ENCODE measurements around the gene PHC2. TPM values are rescaled to one million over a fixed set of nuclear protein-coding genes. Genes with fewer than 3 reads are reported as not detected.

Gene PHC2
- total and polyA plus RNA-seq, 4 donors, result 51.9 to 111 (median 91.6) TPM

- Histone ChIP-seq H3K9me3 (ENCODE audit: control insufficient read depth, insufficient read depth, low read length) (no peaks in the 10 kb centered on the region), H3K36me3 (ENCODE audit: control insufficient read depth, insufficient read depth, low read length) (peaks cover 63% of the 10 kb centered on the region), H3K4me3 (ENCODE audit: low read depth, low read length) (no peak overlapping the region), H3K27me3 (ENCODE audit: control insufficient read depth, insufficient read depth, low read length) (no peaks in the 10 kb centered on the region), H3K27ac (ENCODE audit: low read depth, low read length) (no peak overlapping the region), H3K4me1 (ENCODE audit: control insufficient read depth, insufficient read depth, low read length) (peaks cover 11% of the 10 kb centered on the region)
- DNase-seq (ENCODE audit: low read depth in 4 of 6, low spot score in 6 of 6), result no peak
- WGBS (ENCODE audit: insufficient coverage), result 91% methylated on average over 6 of the region's 6 CpGs
Measured at GRCh38 chr1:33275195-33275594, 155.7 kb downstream of the PHC2 start.

- no peaks in the 10 kb centered on the region for H3K9me3 ChIP-seq (ENCODE audit: control insufficient read depth, insufficient read depth, low read length)
- no peaks in the 10 kb centered on the region for H3K27me3 ChIP-seq (ENCODE audit: control insufficient read depth, insufficient read depth, low read length)
- no peak for DNase-seq (ENCODE audit: low read depth in 4 of 6, low spot score in 6 of 6)
- peaks cover 11% of the 10 kb centered on the region for H3K4me1 ChIP-seq (ENCODE audit: control insufficient read depth, insufficient read depth, low read length)
- no CpG with 5 or more reads among the region's 1 CpG for WGBS (ENCODE audit: insufficient coverage)
- peaks cover 59% of the 10 kb centered on the region for H3K36me3 ChIP-seq (ENCODE audit: control insufficient read depth, insufficient read depth, low read length)
- H3K27ac ChIP-seq (ENCODE audit: low read depth, low read length), result no peak overlapping the region
- no peak overlapping the region for H3K4me3 ChIP-seq (ENCODE audit: low read depth, low read length)
Measured at GRCh38 chr1:33274446-33274845, 156.4 kb downstream of the PHC2 start.

GRCh38 chr1:33273961-33274371 is 156.9 kb downstream of the PHC2 start:
- WGBS (ENCODE audit: insufficient coverage), result 94% methylated on average over 4 of the region's 7 CpGs

More at GRCh38 chr1:33273961-33274371, 156.9 kb downstream of the PHC2 start:
- H3K4me1 ChIP-seq (ENCODE audit: control insufficient read depth, insufficient read depth, low read length), result peaks cover 14% of the 10 kb centered on the region
- DNase-seq (ENCODE audit: low read depth in 4 of 6, low spot score in 6 of 6), result no peak
- no peaks in the 10 kb centered on the region for H3K9me3 ChIP-seq (ENCODE audit: control insufficient read depth, insufficient read depth, low read length)
- no peak overlapping the region for H3K27ac ChIP-seq (ENCODE audit: low read depth, low read length)
- no peaks in the 10 kb centered on the region for H3K27me3 ChIP-seq (ENCODE audit: control insufficient read depth, insufficient read depth, low read length)
- peaks cover 61% of the 10 kb centered on the region for H3K36me3 ChIP-seq (ENCODE audit: control insufficient read depth, insufficient read depth, low read length)
- H3K4me3 ChIP-seq (ENCODE audit: low read depth, low read length), result no peak overlapping the region

Small RNA genes within 50 kb of the gene (small RNA-seq; reads per million reads assigned to genes)
- gene RN7SKP16 (ENCODE audit: low replicate concordance), result 0.12 reads per million

Other genes with a start within 250 kb of the PHC2 start
- 10 to 100 TPM in 1 of 2 donors, 1 to 10 TPM in 1; 6.8 to 11.6 TPM for gene TRIM62, start 249.1 kb downstream of the PHC2 start, total RNA-seq
- 10 to 100 TPM; 17.8 to 20.7 TPM for gene TRIM62, start 249.1 kb downstream of the PHC2 start, polyA plus RNA-seq (ENCODE audit: insufficient read length in 2 of 2)
- 10 to 100 TPM; 10.1 to 31.2 TPM for gene ZNF362, start 174.6 kb downstream of the PHC2 start, total RNA-seq
- 10 to 100 TPM; 61.5 to 70.1 TPM for gene ZNF362, start 174.6 kb downstream of the PHC2 start, polyA plus RNA-seq (ENCODE audit: insufficient read length in 2 of 2)
- gene A3GALT2, start 110.0 kb downstream of the PHC2 start, total RNA-seq, result not detected
- gene A3GALT2, start 110.0 kb downstream of the PHC2 start, polyA plus RNA-seq (ENCODE audit: insufficient read length in 2 of 2), result under 1 TPM; 0.33 to 0.57 TPM
- gene ZSCAN20, start 41.5 kb upstream of the PHC2 start, total RNA-seq, result 1 to 10 TPM; 8.3 to 8.5 TPM
- 1 to 10 TPM; 3.1 TPM for gene ZSCAN20, start 41.5 kb upstream of the PHC2 start, polyA plus RNA-seq (ENCODE audit: insufficient read length in 2 of 2)

Data from spinal cord (tissue), 10 donors.